22Rv1 (cell line): ENCODE results near the gene NECAB2.

ENCODE experiments used
- CTCF ChIP-seq: fragments of 450-650 bp; IDR thresholded peaks from 2 replicates; pipeline ENCODE4 v1.5.1; 2017; ENCODE audit warnings: mild to moderate bottlenecking
- ZFX ChIP-seq: fragments of 450-650 bp; IDR thresholded peaks from 2 replicates; pipeline ENCODE4 v1.6.1; 2017; ENCODE audit warnings: antibody characterized with exemption, borderline replicate concordance

GRCh38 chr16:84021488-84021887, 53.4 kb downstream of the NECAB2 start:
- TF ChIP-seq CTCF (no peak), ZFX (no peak)
